KBM-7 (cell line): ENCODE measurements around the gene PRKAR1A.

Source experiments
- DNase-seq: peaks from one replicate; pipeline ENCODE4 v3.0.0-alpha.2; 2015
- in situ Hi-C: fragments of 300-500 bp; cut with MboI; formaldehyde crosslinking; loops from 2 replicates; pipeline ENCODE4 v1.14.3; 2020; ENCODE audit warnings: low sequenced_read_pairs, low pct_unique_long_range_greater_than_20kb, mixed read lengths

The PRKAR1A gene

DNA sequence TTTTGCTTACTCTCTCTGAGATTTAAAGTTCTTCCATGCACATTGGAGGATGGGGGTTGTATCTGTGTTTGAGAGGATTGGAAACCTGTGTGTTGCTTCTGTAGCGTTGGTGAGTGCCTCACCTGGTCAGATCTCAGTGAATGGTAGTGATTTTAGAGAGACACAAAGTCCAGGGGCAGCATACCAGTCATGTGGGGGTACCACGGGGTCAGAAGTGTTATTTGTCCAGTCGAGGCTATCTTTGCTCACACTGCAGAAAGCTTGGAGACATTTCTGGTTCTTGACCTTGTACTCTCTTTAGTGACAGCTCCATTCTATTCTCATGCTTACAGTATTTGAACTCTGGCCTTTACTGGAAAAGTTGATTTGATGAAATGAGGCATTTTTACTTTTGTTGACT is 23.7 kb downstream of the PRKAR1A start:
- DNase-seq, result no peak
- in situ Hi-C loops, result no loop called here

DNA sequence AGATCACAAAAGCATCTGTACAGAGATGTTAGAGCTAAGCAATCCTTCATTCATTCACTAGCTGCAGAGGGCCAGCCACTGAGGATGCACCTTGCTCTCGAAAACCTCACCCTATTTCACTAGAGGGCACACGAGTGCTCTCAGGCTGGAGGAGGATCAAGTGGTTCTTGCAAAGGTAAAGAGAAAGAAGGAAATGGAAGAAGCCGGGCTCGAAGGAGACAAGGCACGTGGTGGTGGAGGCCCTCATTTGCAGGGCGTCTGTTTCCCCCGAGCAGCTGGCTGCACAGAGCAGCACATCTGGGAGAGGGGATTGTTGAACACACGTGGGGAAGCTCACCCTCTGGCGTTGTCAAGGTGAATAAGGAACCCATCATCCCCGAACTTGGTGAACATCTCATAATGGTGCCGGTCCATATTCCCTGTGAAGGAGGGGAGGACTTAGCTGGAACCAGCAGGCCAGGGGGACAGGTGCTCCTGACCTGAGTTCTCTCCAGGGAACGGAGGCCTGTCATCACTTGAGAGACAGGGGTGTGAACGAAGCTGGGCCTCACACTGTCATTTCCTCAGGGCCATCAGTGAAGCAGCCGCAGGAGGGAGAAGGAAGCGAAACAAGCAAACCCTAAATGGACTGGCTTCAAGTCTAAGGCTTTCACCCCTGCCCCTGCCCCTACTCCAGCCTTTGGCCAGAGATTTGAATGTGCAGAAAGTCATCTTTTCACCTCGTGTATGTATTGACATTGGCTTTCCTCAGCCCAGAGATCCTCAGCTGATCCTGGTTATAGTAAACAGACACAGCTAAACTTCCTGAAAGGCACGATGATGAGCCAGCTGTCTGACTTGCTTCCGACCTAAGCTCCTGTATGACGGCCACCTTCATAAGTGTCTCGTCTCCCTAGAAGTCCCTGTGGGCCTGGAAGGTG is 27.6 kb downstream of the PRKAR1A start:
- DNase-seq, result no peak
- in situ Hi-C loops, result no loop called here

DNA sequence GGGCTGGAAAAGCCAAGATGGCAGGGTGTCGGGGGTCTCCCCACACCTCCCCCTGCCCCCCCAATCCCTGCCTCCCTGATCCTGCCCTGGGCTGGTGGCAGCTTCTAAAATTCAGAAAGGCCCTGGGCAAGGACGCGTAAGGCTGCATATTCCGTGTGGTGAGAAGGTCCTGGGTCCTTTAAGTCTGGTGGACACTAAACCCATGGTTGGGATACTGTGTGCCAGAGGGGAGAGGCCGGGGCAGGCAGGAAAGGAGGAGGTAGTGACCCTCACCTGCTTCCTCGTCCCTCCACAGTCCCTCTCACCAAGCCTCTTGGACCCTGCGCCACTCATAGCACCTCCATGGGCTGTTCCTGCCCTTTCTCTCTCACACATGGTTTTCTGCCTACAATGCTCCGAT is 28.8 kb downstream of the PRKAR1A start:
- no peak for DNase-seq
- in situ Hi-C loops, result no loop called here

DNA sequence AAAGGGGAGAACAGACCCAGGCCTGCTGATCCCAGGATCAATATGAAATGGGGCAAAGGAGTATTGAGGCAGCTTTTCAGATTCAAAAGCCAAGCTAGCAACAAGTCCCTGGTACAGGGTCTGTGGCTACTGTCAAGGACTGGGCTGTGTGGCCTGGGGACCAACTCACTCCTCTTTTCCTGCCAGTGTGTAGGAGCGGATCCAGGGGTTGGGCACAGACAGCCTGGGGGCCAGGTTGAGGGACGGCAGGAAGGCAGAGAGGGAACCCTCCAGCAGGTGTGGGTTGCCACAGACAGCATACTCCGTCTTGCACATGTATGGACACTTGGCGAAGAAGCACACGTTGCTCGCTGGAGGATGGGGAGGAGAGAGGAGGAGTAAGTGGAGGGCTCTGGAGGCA is 29.6 kb downstream of the PRKAR1A start:
- in situ Hi-C loops, result no loop called here
- DNase-seq, result no peak

DNA sequence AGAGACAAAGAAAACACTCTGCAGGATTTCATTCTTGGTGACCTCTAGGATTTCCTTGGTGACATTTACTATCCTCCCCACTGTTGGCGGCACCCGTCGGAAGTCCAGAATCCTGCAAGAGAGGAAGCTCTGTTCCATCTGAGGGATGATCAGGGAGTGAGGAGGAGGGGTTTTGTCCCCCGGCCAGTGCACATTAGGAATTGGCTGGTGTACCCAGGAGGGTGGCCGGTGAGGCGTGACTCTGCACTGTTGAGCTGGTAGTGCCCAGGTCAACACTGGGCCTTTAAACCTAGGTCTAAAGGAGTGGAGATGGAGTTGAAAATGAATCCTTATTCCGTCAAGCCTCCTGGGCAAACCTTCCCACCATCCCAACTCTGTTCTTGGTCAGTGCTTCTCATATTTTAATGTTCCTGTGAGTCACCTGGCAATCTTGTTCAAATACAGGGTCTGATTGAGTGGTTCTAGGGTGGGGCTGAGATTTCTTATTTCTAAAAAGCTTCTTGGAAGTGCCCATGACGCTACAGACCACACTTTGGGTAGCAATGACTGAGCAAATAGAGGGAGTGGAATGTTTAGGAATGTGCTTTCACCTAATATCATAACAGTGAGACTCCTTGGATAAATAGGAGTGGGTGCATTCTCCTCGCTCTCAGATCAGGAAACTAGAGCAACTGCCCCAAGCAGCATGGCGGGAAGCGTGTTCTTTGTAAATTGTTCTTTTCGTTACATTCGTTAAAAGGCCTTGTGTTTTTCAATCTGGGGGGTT is 30.7 kb downstream of the PRKAR1A start:
- in situ Hi-C loops, result no loop called here
- DNase-seq, result no peak

DNA sequence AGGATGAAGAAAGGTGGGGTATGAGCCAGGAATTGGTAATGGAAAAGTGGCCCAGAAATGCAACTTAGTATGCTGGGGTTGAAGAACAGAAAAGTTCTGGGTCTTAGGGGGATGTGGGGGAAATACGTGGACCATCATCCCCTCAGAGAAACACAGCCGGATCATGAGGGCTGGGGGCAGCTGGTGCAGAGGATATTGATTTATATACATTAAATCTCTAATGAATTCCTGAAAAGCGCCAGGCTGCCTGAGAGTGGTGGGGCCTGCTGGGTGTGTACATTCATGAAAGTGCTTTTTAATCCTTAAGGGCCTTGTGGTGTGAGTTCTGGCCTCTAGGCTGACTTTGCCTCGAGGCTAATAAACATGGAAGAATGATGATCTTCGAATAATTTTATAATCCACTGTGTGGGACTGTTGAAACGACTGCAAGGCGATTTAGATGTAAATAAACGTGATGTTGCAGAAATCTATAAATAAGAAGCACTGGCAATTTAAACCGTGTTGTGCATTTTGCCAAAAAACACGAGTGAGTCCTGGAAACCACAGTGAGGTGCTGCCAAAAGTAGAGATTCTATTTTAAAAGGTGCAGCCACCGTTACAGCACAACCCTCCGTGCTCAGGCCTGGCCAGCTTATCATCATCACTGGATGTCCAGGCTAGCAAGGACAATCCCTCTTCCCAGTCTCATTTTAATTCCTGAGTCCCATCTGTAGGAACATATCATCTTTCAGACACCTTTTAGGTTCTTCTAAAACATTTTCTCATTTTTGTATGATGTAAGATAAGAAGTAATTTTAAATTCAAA is 32.1 kb downstream of the PRKAR1A start:
- in situ Hi-C loops, result no loop called here
- no peak for DNase-seq

DNA sequence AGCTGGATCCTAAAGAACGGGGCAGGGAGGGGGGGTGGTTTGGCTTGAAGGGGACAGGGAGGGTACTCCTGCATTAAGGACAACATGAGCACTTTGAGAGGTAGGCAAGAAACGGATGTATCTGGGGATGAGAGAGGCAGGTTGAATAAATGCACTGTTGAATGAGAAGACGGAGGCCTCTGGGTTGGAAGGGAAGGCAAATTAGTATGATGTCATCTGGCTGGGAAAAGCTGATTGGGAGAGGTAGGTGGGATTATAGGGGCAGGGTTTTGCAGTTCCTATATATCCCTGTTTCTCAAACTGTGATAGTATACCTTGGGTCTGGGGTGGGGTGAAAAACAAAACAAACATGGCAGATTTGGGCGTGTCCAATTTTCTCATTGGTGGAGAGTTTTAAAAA is 44.3 kb downstream of the PRKAR1A start:
- in situ Hi-C loops, result no loop called here

DNA sequence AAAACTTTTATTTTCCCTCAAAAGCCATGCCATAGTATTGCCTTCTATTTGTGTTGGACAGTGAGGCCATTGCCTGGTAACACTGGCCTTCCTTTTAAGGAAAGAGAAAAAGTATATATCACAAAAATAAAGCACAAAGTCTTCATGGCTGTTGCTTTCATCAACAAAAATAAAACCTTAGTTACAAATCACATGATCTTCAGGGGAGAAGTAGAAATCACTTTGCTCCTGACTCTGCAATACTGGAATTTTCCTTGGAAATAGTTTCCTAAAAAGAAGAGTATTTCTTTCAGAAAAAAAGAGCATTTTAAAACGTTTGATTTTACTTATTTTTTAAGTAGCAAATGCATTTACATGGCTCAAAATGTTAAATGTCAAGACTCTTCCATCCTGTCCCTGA is 47.1 kb downstream of the PRKAR1A start:
- in situ Hi-C loops, result no loop called here
- no peak for DNase-seq

More for the DNA sequence above, 44.3 kb downstream of the PRKAR1A start:
- no peak for DNase-seq

DNA sequence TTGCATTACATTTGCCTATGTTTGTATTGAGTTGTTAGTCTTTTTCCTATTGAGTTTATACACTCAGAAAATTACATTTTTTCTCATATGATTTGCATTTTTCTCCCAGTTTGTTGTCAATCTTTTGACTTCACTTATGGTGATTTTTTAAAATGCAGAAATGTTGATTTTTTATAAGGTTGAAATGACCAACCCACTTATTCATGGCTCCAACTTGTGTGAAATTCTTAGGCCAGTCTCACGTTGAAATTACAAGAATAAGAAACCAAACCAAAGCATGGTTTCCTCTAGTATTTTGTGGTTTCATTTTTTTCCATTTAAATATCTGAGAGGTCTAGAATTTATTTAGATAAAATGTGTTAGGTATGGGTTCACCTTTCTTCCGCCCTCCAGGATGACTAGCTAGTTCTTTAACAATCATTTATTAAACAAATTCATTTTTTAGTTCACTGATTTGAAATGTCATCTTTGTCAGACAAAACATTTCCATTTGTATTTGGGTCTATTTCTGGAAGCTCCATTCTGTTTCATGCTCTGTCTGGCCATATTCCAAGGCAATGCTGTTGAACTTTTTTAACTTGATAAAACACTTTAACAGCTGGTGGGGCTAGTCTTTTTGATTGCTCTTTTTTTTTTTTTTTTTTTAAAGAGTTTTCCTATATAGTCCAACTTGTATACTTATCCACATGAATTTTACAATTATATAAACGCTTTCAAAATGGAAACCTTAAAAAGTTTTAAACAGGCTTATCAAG is 48.9 kb downstream of the PRKAR1A start:
- in situ Hi-C loops, result no loop called here
- DNase-seq, result no peak

DNA sequence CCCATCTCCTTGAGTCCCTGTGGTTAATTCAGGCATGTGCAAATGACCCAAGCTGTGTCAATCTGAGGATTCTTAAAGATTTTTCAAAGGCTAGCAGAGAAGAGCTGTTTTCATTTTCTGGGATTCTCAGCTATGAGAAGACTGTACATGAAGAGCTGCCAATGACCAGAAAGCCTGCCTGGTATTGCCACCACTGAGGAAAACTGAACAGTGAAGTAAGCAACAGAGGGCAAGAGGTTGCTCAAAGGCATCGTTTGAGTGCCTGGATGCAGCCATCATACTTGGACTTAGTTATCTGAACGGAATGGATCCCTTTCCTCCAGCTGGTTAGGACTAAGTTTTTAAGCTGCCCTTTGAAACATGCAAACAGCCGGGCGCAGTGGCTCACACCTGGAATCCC is 50.5 kb downstream of the PRKAR1A start:
- no peak for DNase-seq
- in situ Hi-C loops, result no loop called here

DNA sequence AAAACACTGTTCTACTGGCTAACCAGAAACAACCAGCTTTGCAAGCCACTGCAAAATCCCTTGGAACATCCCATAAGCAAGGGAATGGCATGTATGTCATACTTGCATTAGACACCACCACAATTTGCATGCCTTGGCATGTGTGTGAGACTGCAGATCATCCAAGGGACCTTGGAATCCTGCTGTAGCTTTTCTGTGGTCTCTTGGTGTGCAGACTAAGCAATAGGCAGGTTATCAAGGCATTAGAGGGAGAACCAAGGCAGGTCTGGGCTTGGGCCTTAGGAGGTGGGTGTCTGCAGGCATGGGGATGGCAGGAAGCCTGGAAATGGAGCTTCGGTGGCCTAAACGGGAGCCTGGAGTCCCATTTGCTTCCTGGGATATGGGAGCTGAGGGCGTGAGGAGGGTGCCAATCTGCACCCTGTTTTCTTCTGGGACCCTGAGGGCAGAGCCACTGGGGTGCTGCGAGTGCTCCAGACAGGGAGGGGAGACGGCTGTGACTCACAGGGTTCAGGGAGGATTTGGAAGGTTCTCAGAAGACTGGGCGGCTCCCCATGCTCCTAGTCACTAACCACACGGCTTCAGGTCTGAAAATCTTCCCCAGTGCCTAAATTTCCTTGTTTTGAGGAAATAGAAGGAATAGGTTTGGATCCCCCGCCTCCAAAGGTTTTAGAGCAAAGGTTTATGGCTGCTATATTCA is 52.3 kb downstream of the PRKAR1A start:
- in situ Hi-C loops, result no loop called here
- DNase-seq, result no peak

DNA sequence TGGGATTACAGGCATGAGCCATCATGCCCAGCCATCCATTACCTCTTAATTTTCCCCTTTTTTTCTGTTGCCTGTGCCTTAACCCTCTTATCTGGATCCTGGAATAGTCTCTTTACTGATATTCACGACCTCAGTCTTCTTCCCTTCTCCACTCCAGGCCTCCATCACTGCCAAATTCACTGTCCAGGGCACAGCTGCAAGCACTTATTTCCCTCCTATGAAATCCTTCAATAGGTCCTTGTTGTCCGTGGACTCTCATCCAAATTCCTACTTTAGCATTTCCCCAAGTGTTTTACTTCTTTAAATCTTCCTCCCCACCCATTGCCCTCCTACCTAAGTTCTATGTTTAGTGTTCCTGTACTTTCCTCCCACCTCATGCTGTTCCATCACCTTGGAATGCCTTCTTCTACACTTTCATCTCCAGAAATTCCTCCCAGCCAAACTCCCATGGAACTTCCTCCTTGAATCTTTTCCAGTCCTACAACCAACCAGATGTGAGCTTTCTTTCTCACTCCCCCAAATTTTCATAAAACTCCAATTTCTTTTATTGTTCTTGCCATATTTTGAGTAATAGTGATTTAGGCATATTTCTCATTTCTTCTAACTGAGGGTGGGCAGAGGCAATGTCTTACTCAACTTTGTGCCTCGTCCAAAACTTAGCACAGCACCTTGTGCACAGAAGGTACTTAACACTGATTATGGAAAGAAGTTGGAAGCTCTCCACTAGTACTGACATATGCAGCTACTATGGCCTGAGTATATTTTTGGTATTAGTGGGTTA is 53.6 kb downstream of the PRKAR1A start:
- in situ Hi-C loops, result no loop called here
- DNase-seq, result no peak

DNA sequence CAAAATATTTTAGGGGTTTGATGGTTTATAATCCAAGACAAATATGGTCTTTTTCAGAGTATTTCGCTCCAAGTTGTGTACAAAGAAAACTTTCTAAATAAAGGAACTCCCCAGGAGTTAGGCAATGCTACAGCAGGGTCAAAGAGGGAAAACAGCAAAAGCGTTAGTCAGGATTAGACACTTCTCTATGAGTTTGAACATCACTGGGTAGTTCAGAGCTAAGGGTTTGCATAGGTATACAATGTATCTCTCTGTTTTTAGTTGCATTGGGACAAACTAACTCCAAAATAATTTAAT is 54.2 kb downstream of the PRKAR1A start:
- DNase-seq, result no peak
- in situ Hi-C loops, result no loop called here

DNA sequence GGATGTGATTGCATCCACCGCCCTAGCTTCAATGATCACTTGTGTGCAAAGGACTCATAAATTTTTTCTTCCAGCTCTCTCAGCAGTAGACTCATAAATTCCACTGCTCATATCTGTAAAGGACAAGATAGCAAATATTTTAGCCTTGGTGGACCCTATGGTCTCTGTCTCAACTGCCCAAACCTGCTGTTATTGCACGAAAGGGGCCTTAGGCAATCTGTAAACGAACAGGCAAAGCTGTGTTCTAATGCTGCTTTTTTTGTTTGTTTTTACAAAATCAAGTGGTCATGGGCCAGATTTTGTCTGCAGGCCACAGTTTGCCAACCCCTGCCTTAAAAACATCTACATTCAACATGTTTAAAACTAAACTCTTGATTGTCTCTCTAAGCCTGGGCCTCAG is 54.8 kb downstream of the PRKAR1A start:
- in situ Hi-C loops, result no loop called here
- no peak for DNase-seq

DNA sequence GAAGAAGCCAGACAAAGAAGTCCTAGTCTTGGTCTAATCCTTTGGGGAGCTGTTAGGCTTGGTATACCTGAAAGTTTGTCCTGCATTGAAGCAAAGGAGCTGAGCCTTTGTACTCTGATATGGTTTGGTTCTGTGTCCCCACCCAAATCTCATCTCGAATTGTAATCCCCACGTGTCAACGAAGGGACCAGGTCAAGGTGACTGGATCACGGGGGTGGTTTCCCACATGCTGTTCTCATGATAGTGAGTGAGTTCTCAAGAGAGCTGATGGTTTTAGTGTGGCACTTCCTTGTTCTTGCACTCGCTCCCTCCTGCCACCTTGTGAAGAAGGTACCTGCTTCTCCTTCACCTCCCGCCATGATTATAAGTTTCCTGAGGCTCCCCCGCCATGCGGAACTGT is 55.4 kb downstream of the PRKAR1A start:
- in situ Hi-C loops, result no loop called here
- no peak for DNase-seq

DNA sequence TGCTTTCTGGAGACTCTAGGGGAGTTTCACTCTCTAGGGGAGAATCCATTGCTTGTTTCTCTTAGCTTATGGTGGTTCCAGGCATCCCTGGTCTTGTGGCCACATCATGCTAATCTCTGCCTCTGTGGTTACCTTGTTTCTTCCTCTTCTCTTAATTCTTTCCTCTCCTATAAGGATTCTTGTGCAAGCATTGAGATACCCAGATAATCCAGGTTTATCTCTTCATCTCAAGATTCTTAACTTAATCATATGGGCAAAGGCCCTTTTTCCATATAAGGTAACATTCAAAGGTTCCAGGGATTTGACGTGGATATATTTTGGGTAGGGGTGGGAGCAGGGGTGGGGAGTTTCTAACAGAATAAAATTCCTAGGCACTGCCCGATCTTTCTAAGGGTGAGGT is 56.4 kb downstream of the PRKAR1A start:
- no peak for DNase-seq
- in situ Hi-C loops, result no loop called here

DNA sequence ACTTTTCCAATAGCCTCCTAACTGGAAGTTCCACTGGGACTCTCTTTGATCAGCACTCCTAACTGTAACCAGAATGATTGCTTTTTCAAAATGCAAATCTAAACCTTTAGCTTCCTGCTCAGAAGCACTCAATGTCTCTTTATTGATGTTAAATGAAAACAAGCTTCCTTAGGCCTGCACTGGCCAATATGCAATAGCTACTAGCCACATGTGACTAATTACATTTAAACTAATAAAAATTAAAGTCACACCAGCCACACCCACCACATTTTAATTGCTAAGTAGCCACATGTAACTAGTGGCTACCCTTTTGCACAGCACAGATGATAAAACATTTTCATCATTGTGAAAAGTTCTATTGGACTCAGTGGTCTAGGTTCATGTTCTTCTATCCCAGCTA is 57.1 kb downstream of the PRKAR1A start:
- no peak for DNase-seq
- in situ Hi-C loops, result no loop called here

DNA sequence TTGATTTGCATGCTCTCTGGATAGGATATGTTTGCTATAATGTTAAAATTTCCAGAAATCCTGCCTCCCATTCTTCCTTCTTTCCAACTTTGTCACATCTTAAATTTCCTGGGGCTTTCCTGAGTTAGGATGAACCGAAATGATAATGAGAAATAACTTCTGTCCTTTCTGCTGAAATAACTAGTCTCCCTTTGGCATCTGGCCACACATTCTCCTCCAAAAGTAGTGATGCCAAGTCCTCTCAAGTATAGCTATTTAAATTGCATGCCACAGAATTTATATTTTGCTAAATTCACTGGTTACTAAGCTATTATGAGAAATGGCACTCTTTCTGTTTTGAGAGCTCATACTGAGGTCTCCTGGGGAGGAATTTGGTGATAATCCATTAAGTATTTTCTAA is 58.3 kb downstream of the PRKAR1A start:
- in situ Hi-C loops, result no loop called here
- no peak for DNase-seq
